Spleen (tissue), 11 donors: Measurements from ENCODE around the gene C11orf86. TPM values are rescaled to one million over a fixed set of nuclear protein-coding genes. Genes with fewer than 3 reads are reported as not detected.

Experiments used
- DNase-seq: peaks from one replicate; pipeline ENCODE4 v3.0.0-alpha.2; 2020
- H3K27ac ChIP-seq, 8 donors: fragments of 200-600 bp; sonication (generic) in 7 of 8; 1 replicate in 4 of 8; 2 replicates in 4 of 8; pipeline versions ENCODE4 v1.5.0 to v1.8.0; 2016 to 2021; ENCODE audit warnings: inconsistent platforms in 4 of 8, mild to moderate bottlenecking in 4 of 8, moderate library complexity in 1 of 8
- H3K27me3 ChIP-seq, 7 donors: fragments of 200-600 bp; sonication (generic) in 6 of 7; replicated peaks in 1 of 7; 1 replicate in 4 of 7; 2 replicates in 3 of 7; pipeline versions ENCODE4 v1.5.0 to v1.8.0; 2016 to 2021; ENCODE audit warnings: inconsistent platforms in 3 of 7, mild to moderate bottlenecking in 1 of 7
- H3K36me3 ChIP-seq, 6 donors: fragments of 200-600 bp; sonication (generic) in 5 of 6; 1 replicate in 4 of 6; 2 replicates in 2 of 6; pipeline versions ENCODE4 v1.5.0 to v1.8.0; 2016 to 2021; ENCODE audit warnings: inconsistent platforms in 2 of 6
- H3K4me1 ChIP-seq, 6 donors: fragments of 200-600 bp; sonication (generic) in 5 of 6; 1 replicate in 3 of 6; 2 replicates in 3 of 6; pipeline versions ENCODE4 v1.5.0 to v1.8.0; 2016 to 2021; ENCODE audit warnings: inconsistent platforms in 3 of 6
- H3K4me3 ChIP-seq, 8 donors: fragments of 200-600 bp; sonication (generic) in 7 of 8; 1 replicate in 4 of 8; 2 replicates in 4 of 8; pipeline versions ENCODE4 v1.5.0 to v1.8.0; 2016 to 2021; ENCODE audit warnings: inconsistent platforms in 4 of 8, mild to moderate bottlenecking in 4 of 8, moderate library complexity in 2 of 8
- H3K9me3 ChIP-seq, 8 donors: fragments of 200-600 bp; sonication (generic) in 7 of 8; 1 replicate in 4 of 8; 2 replicates in 4 of 8; pipeline versions ENCODE4 v1.5.0 to v1.8.0; 2016 to 2021; ENCODE audit warnings: inconsistent platforms in 4 of 8
- POLR2A ChIP-seq, 3 donors: fragments of 450-650 bp; IDR thresholded peaks; one replicate each; pipeline ENCODE4 v1.5.1; 2017; ENCODE audit warnings: antibody characterized with exemption in 3 of 3, mild to moderate bottlenecking in 1 of 3
- POLR2AphosphoS5 ChIP-seq, 3 donors: sonication (generic); formaldehyde crosslinking; IDR thresholded peaks; one replicate each; pipeline ENCODE4 v1.5.1; 2017; ENCODE audit warnings: antibody characterized with exemption in 3 of 3
- WGBS, 5 donors: extraction: QIAGEN DNeasy Blood & Tissue Kit in 3 of 5; methylation state at CpG; one replicate each; pipeline versions ENCODE4 v1.1.5 to v1.1.7; 2013 to 2018; 5-methylcytosine and 5-hydroxymethylcytosine counted together
- intact Hi-C: fragments of 100-400 bp; cut with DNase I; formaldehyde crosslinking; loops from one replicate; pipeline ENCODE4 v1.15.0; 2023; ENCODE audit warnings: low total_unique reads
- polyA plus RNA-seq, 3 donors: library from polyadenylated mRNA; stranded (reverse); fragments of 200-250 nt; gene quantifications; one replicate each; pipeline ENCODE4 v1.2.1, GENCODE V29; 2013
- total RNA-seq, 7 donors: library from RNA; depleted of rRNA in 3 of 7; stranded (reverse); fragments of >200 nt in 3 of 7; fragmentation: NEBNext Ultra II Directional in 4 of 7; extraction: Animal tissue kit (Norgen Biotek cat#: 25700) in 4 of 7; gene quantifications; one replicate each; pipeline versions ENCODE4 v1.1.0 to v1.2.1, GENCODE V29; 2016 to 2021
- TF ChIP-seq, protein P1 (sequence below), 11 experiments: fragments of 200-600 bp in 7 of 11; fragments of 450-650 bp in 4 of 11; sonication (generic) in 4 of 11; IDR thresholded peaks in 8 of 11; conservative IDR thresholded peaks in 3 of 11; 1 replicate in 7 of 11; 2 replicates in 4 of 11; pipeline versions ENCODE4 v1.4.0 to v1.8.0; 2016 to 2021; ENCODE audit warnings: antibody characterized with exemption in 11 of 11, inconsistent platforms in 4 of 11, mild to moderate bottlenecking in 1 of 11
- donor health status: healthy with polysubstance abuse.
- donor health status: DM: no; HTN: no; CAD: no; lungs with moderate emphysema.
- donor health status: DM: no; HTN: no; CAD: no.
- donor health status: Bipolar disorder and iron deficiency.
- donor health status: healthy.
- donor health status: DM: no; HTN: no; CAD: no.
- donor health status: DM: yes; HTN: yes; CAD: no.

Gene C11orf86
- total and polyA plus RNA-seq, 10 donors: 0.13 TPM; not detected in 9

- peaks cover 0 to 44% (median 0%) of the 10 kb centered on the region in 7 donors for H3K27me3 ChIP-seq
- H3K36me3 ChIP-seq: no peaks in the 10 kb centered on the region
- H3K27ac ChIP-seq: no peak overlapping the region
- no peaks in the 10 kb centered on the region for H3K9me3 ChIP-seq
- TF ChIP-seq, protein P1, sequence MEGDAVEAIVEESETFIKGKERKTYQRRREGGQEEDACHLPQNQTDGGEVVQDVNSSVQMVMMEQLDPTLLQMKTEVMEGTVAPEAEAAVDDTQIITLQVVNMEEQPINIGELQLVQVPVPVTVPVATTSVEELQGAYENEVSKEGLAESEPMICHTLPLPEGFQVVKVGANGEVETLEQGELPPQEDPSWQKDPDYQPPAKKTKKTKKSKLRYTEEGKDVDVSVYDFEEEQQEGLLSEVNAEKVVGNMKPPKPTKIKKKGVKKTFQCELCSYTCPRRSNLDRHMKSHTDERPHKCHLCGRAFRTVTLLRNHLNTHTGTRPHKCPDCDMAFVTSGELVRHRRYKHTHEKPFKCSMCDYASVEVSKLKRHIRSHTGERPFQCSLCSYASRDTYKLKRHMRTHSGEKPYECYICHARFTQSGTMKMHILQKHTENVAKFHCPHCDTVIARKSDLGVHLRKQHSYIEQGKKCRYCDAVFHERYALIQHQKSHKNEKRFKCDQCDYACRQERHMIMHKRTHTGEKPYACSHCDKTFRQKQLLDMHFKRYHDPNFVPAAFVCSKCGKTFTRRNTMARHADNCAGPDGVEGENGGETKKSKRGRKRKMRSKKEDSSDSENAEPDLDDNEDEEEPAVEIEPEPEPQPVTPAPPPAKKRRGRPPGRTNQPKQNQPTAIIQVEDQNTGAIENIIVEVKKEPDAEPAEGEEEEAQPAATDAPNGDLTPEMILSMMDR (IDR thresholded peaks at IDR 0.05 in 8 of 11, conservative IDR thresholded peaks at IDR 0.05 in 3 of 11): no peak
- TF ChIP-seq POLR2A (IDR thresholded peaks at IDR 0.05) (no peak), POLR2AphosphoS5 (IDR thresholded peaks at IDR 0.05) (no peak)
- H3K4me1 ChIP-seq: peaks cover 0 to 6% (median 0%) of the 10 kb centered on the region in 6 donors
- H3K4me3 ChIP-seq: no peak overlapping the region
- intact Hi-C loops: no loop called here
- WGBS, 5 donors: 84 to 93% (median 86%) methylated on average over 2 of the region's 2 CpGs
- no peak for DNase-seq
Measured at GRCh38 chr11:66992041-66992440, 16.9 kb downstream of the C11orf86 start.

DNA sequence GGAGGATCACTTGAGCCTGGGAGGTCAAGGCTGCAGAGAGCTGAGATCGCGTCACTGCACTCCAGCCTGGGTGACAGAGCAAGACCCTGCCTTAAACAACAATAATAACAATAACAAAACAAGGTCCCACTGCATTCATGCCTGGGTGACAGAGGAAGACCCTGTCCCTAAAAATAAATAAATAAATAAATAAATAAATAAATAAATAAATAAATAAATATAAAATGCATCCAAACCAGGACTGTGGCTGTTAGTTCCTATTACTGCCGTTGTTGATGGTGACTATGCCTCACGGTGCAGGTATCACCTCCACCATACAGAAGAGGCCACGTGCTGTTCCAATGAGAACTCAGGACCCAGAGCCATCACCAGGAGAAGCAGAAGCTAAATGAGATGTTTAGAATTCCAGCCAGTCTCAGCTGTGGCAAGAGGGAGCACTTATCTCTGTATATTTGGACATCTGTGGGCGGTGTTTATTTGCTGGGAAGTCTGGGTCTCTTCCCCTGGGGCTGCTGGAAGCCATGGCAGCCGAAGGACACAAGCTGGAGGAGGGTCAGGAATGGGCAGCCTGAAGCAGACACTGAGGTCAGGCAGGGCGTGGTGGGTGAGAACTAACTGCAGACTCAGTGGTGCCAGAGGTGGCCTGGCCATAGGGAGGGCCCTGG lies 21.6 kb downstream of the C11orf86 start:
- intact Hi-C loops: no loop called here
- H3K27me3 ChIP-seq: peaks cover 0 to 41% (median 0%) of the 10 kb centered on the region in 7 donors
- no peaks in the 10 kb centered on the region for H3K4me1 ChIP-seq
- H3K27ac ChIP-seq: no peak overlapping the region
- H3K4me3 ChIP-seq: no peak overlapping the region
- H3K9me3 ChIP-seq: no peaks in the 10 kb centered on the region
- no peaks in the 10 kb centered on the region for H3K36me3 ChIP-seq
- WGBS, 5 donors: 70 to 80% (median 75%) methylated on average over 7 to 8 of the region's 8 CpGs
- DNase-seq: no peak
- TF ChIP-seq POLR2A (IDR thresholded peaks at IDR 0.05) (no peak), POLR2AphosphoS5 (IDR thresholded peaks at IDR 0.05) (no peak)
- TF ChIP-seq, protein P1 (IDR thresholded peaks at IDR 0.05 in 8 of 11, conservative IDR thresholded peaks at IDR 0.05 in 3 of 11): no peak

GRCh38 chr11:66999555-66999954 lies 24.5 kb downstream of the C11orf86 start:
- no peak overlapping the region for H3K27ac ChIP-seq
- H3K4me1 ChIP-seq: no peaks in the 10 kb centered on the region
- peaks cover 0 to 31% (median 0%) of the 10 kb centered on the region in 7 donors for H3K27me3 ChIP-seq
- H3K36me3 ChIP-seq: no peaks in the 10 kb centered on the region
- intact Hi-C loops: no loop called here
- DNase-seq: no peak
- WGBS, 5 donors: 86 to 91% (median 88%) methylated on average over 7 of the region's 7 CpGs
- TF ChIP-seq, protein P1 (IDR thresholded peaks at IDR 0.05 in 8 of 11, conservative IDR thresholded peaks at IDR 0.05 in 3 of 11): no peak
- no peak for TF ChIP-seq POLR2A (IDR thresholded peaks at IDR 0.05)
- TF ChIP-seq POLR2AphosphoS5 (IDR thresholded peaks at IDR 0.05): no peak
- H3K9me3 ChIP-seq: no peaks in the 10 kb centered on the region
- no peak overlapping the region for H3K4me3 ChIP-seq

DNA sequence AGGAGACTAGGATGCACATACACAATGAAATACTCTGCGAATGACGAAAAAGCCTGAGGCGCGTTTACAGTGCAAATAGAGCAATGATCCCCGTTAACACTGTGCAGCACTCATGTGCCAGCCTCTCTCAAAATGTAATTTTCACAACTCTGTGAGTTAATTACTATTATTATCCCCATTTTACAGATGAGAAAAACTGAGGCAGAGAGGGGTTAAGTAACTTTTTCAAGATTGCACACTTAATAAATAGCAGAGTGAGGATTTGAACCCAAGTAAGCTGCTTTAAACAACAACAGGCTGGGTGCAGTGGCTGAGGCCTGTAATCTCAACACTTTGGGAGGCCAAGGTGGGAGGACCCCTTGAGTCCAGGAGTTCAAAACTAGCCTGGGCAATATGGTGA lies 26.2 kb downstream of the C11orf86 start:
- intact Hi-C loops: no loop called here
- no peak for DNase-seq

More for the DNA sequence above, 26.2 kb downstream of the C11orf86 start:
- H3K4me1 ChIP-seq: no peaks in the 10 kb centered on the region
- H3K27ac ChIP-seq: no peak overlapping the region
- 91 to 99% (median 95%) methylated on average over 5 of the region's 5 CpGs for WGBS, 5 donors
- H3K9me3 ChIP-seq: no peaks in the 10 kb centered on the region
- H3K27me3 ChIP-seq: peaks cover 0 to 15% (median 0%) of the 10 kb centered on the region in 7 donors
- TF ChIP-seq POLR2A (IDR thresholded peaks at IDR 0.05): no peak
- no peak for TF ChIP-seq POLR2AphosphoS5 (IDR thresholded peaks at IDR 0.05)
- TF ChIP-seq, protein P1 (IDR thresholded peaks at IDR 0.05 in 8 of 11, conservative IDR thresholded peaks at IDR 0.05 in 3 of 11): no peak
- no peak overlapping the region for H3K4me3 ChIP-seq
- H3K36me3 ChIP-seq: no peaks in the 10 kb centered on the region
